K562 (cell line): ENCODE data around the gene NDUFS6. TPM values are rescaled to one million over a fixed set of nuclear protein-coding genes. Genes with fewer than 3 reads are reported as not detected.

Experiments used
- ATAC-seq: fragments of 200-7000 bp; cut with Tn5 transposase; 3 replicates; pipeline ENCODE4 v1.9.1; 2020; ENCODE audit warnings: moderate library complexity
- BruUV-seq: library from RNA; stranded (reverse); fragments of 400-500 nt; replicated peaks from 2 replicates; lab custom pipeline; 2021; lab: Mats Ljungman, UMichigan
- CTCF ChIA-PET: fragments of 300-600 bp; formaldehyde crosslinking; extraction: SDS; loops from one replicate; lab custom pipeline; 2021; ENCODE audit warnings: low intra/inter-chr PET ratio; lab: Yijun Ruan, JAX
- POLR2A ChIA-PET: fragments of 300-600, 350-650 bp; sonication (Branson Sonifier 250); formaldehyde crosslinking; extraction: SDS; loops from one replicate; lab custom pipeline; 2021; ENCODE audit warnings: antibody characterized with exemption, inconsistent platforms; lab: Yijun Ruan, JAX
- DNase-seq, 4 experiments: peaks; one replicate each; pipeline versions ENCODE4 v3.0.0 to v3.0.0-alpha.2; 2011 to 2018; ENCODE audit warnings: low spot score in 3 of 4, mixed read lengths in 3 of 4; ENCODE audit errors: extremely low read depth in 1 of 4
- FAIRE-seq: peaks from 2 replicates; lab custom pipeline; 2011; peaks lifted over from hg19 to GRCh38; lab: Jason Lieb, UNC
- H2AFZ ChIP-seq: 2 replicates; pipeline ENCODE4 v1.6.0; 2011; ENCODE audit warnings: low read depth, low read length, control low read depth, inconsistent platforms
- H3K27ac ChIP-seq: fragments of 200-600 bp; 3 replicates; pipeline ENCODE4 v1.8.0; 2011; ENCODE audit warnings: low read depth, mild to moderate bottlenecking, control low read depth, inconsistent platforms, low read length, moderate library complexity, mixed read lengths; ENCODE audit errors: extremely low read depth
- H3K27me3 ChIP-seq, 2 experiments: fragments of 300-600 bp in 1 of 2; 2 replicates in 1 of 2; 3 replicates in 1 of 2; pipeline versions ENCODE4 v1.6.0 to v1.8.0; 2011; ENCODE audit warnings: inconsistent platforms in 2 of 2, low read length in 2 of 2, mild to moderate bottlenecking in 1 of 2, mixed read lengths in 1 of 2, moderate library complexity in 1 of 2; ENCODE audit not compliant: control insufficient read depth in 2 of 2, insufficient read depth in 2 of 2
- H3K36me3 ChIP-seq: fragments of 300-600 bp; 3 replicates; pipeline ENCODE4 v1.8.0; 2011; ENCODE audit warnings: mild to moderate bottlenecking, low read length, inconsistent platforms; ENCODE audit not compliant: control insufficient read depth, insufficient read depth
- H3K4me1 ChIP-seq, 2 experiments: fragments of 200-600 bp in 1 of 2; replicated peaks in 1 of 2; 2 replicates in 1 of 2; 3 replicates in 1 of 2; pipeline versions ENCODE4 v1.5.1 to v1.8.0; 2011; ENCODE audit warnings: inconsistent platforms in 2 of 2, low read length in 2 of 2, mild to moderate bottlenecking in 1 of 2, mixed read lengths in 1 of 2, moderate library complexity in 1 of 2; ENCODE audit not compliant: control insufficient read depth in 2 of 2, insufficient read depth in 2 of 2
- H3K4me2 ChIP-seq: 2 replicates; pipeline ENCODE4 v1.6.1; 2011; ENCODE audit warnings: low read length, control low read depth, inconsistent platforms, mixed read lengths; ENCODE audit not compliant: insufficient read depth
- H3K4me3 ChIP-seq: fragments of 200-600 bp; sonication (generic), shearing (Covaris generic); 2 replicates; pipeline ENCODE4 v1.5.1; 2016; ENCODE audit warnings: control low read depth, inconsistent platforms
- H3K79me2 ChIP-seq: fragments of 200-600 bp; 3 replicates; pipeline ENCODE4 v1.8.0; 2011; ENCODE audit warnings: low read length, inconsistent platforms; ENCODE audit not compliant: control insufficient read depth, insufficient read depth
- H3K9ac ChIP-seq, 2 experiments: 2 replicates each; pipeline versions ENCODE4 v1.6.0 to v1.6.1; 2011; ENCODE audit warnings: low read depth in 2 of 2, low read length in 2 of 2, control low read depth in 1 of 2, inconsistent platforms in 1 of 2, mild to moderate bottlenecking in 1 of 2, mixed read lengths in 1 of 2; ENCODE audit not compliant: insufficient read depth in 1 of 2
- H3K9me1 ChIP-seq: one replicate; pipeline ENCODE4 v1.6.0; 2011; ENCODE audit warnings: inconsistent platforms, mild to moderate bottlenecking, low read length, moderate library complexity; ENCODE audit not compliant: control insufficient read depth, insufficient read depth
- H3K9me3 ChIP-seq: replicated peaks from 2 replicates; pipeline ENCODE4 v1.5.1; 2011; ENCODE audit warnings: low read depth, low read length, inconsistent platforms; ENCODE audit not compliant: control insufficient read depth, insufficient read depth
- H4K20me1 ChIP-seq: replicated peaks from 2 replicates; pipeline ENCODE4 v1.6.1; 2011; ENCODE audit warnings: low read length, inconsistent platforms, mixed read lengths; ENCODE audit not compliant: control insufficient read depth, insufficient read depth
- CREB1 ChIP-seq, 2 experiments: sonication (generic) in 1 of 2; formaldehyde crosslinking in 1 of 2; IDR thresholded peaks; 2 replicates each; pipeline versions ENCODE4 v1.6.1 to v1.8.0; 2012 to 2022; ENCODE audit warnings: inconsistent platforms in 1 of 2, mild to moderate bottlenecking in 1 of 2, missing genetic modification reagents in 1 of 2, moderate library complexity in 1 of 2
- E2F4 ChIP-seq: sonication (generic); formaldehyde crosslinking; IDR thresholded peaks from 2 replicates; pipeline ENCODE4 v1.8.0; 2022; ENCODE audit warnings: mild to moderate bottlenecking, low read depth, missing genetic modification reagents
- GATAD2A ChIP-seq: fragments of 450-650 bp; IDR thresholded peaks from 2 replicates; pipeline ENCODE4 v1.6.1; 2017
- GATAD2B ChIP-seq: fragments of 450-650 bp; IDR thresholded peaks from 2 replicates; pipeline ENCODE4 v1.6.1; 2017; ENCODE audit warnings: mild to moderate bottlenecking, borderline replicate concordance
- HDAC3 ChIP-seq: fragments of 450-650 bp; IDR thresholded peaks from 2 replicates; pipeline ENCODE4 v1.6.1; 2018; ENCODE audit warnings: borderline replicate concordance, mild to moderate bottlenecking, moderate library complexity; ENCODE audit not compliant: partially characterized antibody
- MECOM ChIP-seq: fragments of 250-450 bp; sonication (Bioruptor Pico); IDR thresholded peaks from 2 replicates; pipeline ENCODE4 v1.8.0; 2022; ENCODE audit warnings: inconsistent platforms
- MTA3 ChIP-seq: fragments of 450-650 bp; formaldehyde crosslinking; IDR thresholded peaks from 2 replicates; pipeline ENCODE4 v1.6.1; 2017; ENCODE audit warnings: mild to moderate bottlenecking, borderline replicate concordance
- NELFE ChIP-seq: IDR thresholded peaks from 2 replicates; pipeline ENCODE4 v1.6.1; 2011; ENCODE audit warnings: mild to moderate bottlenecking; ENCODE audit not compliant: insufficient read depth, insufficient read length
- POLR2H ChIP-seq: IDR thresholded peaks from 2 replicates; pipeline ENCODE4 v1.6.1; 2016; ENCODE audit warnings: missing genetic modification characterization, low read depth, mild to moderate bottlenecking, control low read depth, missing compliant biosample characterization, moderate library complexity
- SFPQ ChIP-seq: fragments of 200-400 bp; formaldehyde crosslinking; IDR thresholded peaks from 2 replicates; pipeline ENCODE4 v1.6.1; 2017; ENCODE audit warnings: mild to moderate bottlenecking, low read depth, low read length, moderate library complexity
- SIX5 ChIP-seq, 2 experiments: IDR thresholded peaks; 2 replicates each; pipeline ENCODE4 v1.6.1; 2011; ENCODE audit warnings: low read length in 2 of 2, borderline replicate concordance in 1 of 2, low read depth in 1 of 2, mild to moderate bottlenecking in 1 of 2, moderate library complexity in 1 of 2; ENCODE audit not compliant: insufficient read depth in 1 of 2
- SRSF3 ChIP-seq: fragments of 200-400 bp; formaldehyde crosslinking; IDR thresholded peaks from 2 replicates; pipeline ENCODE4 v1.6.1; 2016; ENCODE audit warnings: mild to moderate bottlenecking, low read length, moderate library complexity; ENCODE audit not compliant: insufficient read depth
- TEAD1 ChIP-seq, 2 experiments: fragments of 450-650 bp in 1 of 2; sonication (generic) in 1 of 2; formaldehyde crosslinking; IDR thresholded peaks; 2 replicates each; pipeline versions ENCODE4 v1.4.0 to v1.8.0; 2020 to 2022; ENCODE audit warnings: mild to moderate bottlenecking in 2 of 2, missing genetic modification reagents in 1 of 2
- TEAD2 ChIP-seq: fragments of 450-650 bp; IDR thresholded peaks from 2 replicates; pipeline ENCODE4 v1.6.1; 2016; ENCODE audit warnings: missing genetic modification characterization, control low read depth, missing compliant biosample characterization
- ZNF316 ChIP-seq: fragments of 450-650 bp; IDR thresholded peaks from 2 replicates; pipeline ENCODE4 v1.6.1; 2016
- ZNF740 ChIP-seq, 3 experiments: fragments of 200-800 bp in 1 of 3; sonication (Bioruptor generic) in 1 of 3; sonication (generic) in 1 of 3; formaldehyde crosslinking in 1 of 3; IDR thresholded peaks; 2 replicates each; pipeline versions ENCODE4 v1.6.1 to v1.8.0; 2016 to 2022; ENCODE audit warnings: mild to moderate bottlenecking in 2 of 3, missing compliant biosample characterization in 2 of 3, missing genetic modification characterization in 2 of 3, missing genetic modification reagents in 1 of 3
- WGBS: fragments of 100-300 bp; shearing (Covaris generic); methylation state at CpG from one replicate; pipeline ENCODE4 v1.1.6; 2016; ENCODE audit warnings: low coverage, mixed read lengths; ENCODE audit not compliant: insufficient coverage; ENCODE audit errors: missing lambda C conversion rate; 5-methylcytosine and 5-hydroxymethylcytosine counted together
- in situ Hi-C: fragments of 300-500 bp; cut with MboI; formaldehyde crosslinking; loops from 4 replicates; pipeline ENCODE4 v1.15.0; 2018; ENCODE audit warnings: inconsistent platforms, mixed read lengths
- intact Hi-C: fragments of 100-400 bp; cut with micrococcal nuclease; formaldehyde crosslinking; loops from 2 replicates; pipeline ENCODE4 v1.14.2; 2022
- polyA plus RNA-seq, 8 experiments: library from polyadenylated mRNA; depleted of rRNA in 4 of 8; stranded (reverse) in 5 of 8; unstranded in 3 of 8; fragments of >200 nt; fragmentation: Nextera tagmentation in 2 of 8; fragmentation: Illumina TruSeq in 1 of 8; extraction: Ambion mirVana in 2 of 8; extraction: Trizol in 1 of 8; gene quantifications; 2 replicates each; pipeline versions ENCODE4 v1.2.1 to v1.2.3, GENCODE V29; 2011 to 2014; ENCODE audit warnings: inconsistent platforms in 1 of 8, missing spikeins in 1 of 8
- total RNA-seq, 7 experiments: library from RNA; depleted of rRNA in 6 of 7; stranded (reverse); fragments of >200 nt in 6 of 7; fragmentation: Illumina TruSeq in 2 of 7; extraction: Trizol in 2 of 7; gene quantifications; 2 replicates each; pipeline versions ENCODE4 v1.2.1 to v1.2.3, GENCODE V29; 2011 to 2021; ENCODE audit warnings: low replicate concordance in 1 of 7

NDUFS6 gene
- total and polyA plus RNA-seq, 9 of the 15 experiments (the other 6 are each of a cell fraction or from before 2014, with no cell fraction given), result 36.1 to 291 (median 77.0) TPM

GRCh38 chr5:1852324-1852947, 51.2 kb downstream of the NDUFS6 start (continued):
- TF ChIP-seq ZNF316 (no peak), GATAD2A (no peak), TEAD1 (CRISPR knock-in tag; IDR thresholded peaks at IDR 0.05) (no peak), SFPQ (no peak), GATAD2B (no peak), MECOM (CRISPR knock-in tag) (no peak)
- TF ChIP-seq, all 486 proteins: peak for 0

- H3K4me1 ChIP-seq, result peaks cover 0 to 3% of the 10 kb centered on the region in 2 experiments; a peak in 1 of 5 replicates
- POLR2A ChIA-PET, result no interaction called here
- peaks cover 18% of the 10 kb centered on the region for H4K20me1 ChIP-seq
- peaks cover 55 to 76% of the 10 kb centered on the region in 2 experiments for H3K27me3 ChIP-seq
- in situ Hi-C loops (no loop called here), intact Hi-C loops (no loop called here)
- H2AFZ ChIP-seq, result no peak overlapping the region
- H3K79me2 ChIP-seq, result no peaks in the 10 kb centered on the region
- WGBS, result 2% methylated on average over 8 of the region's 8 CpGs
- H3K27ac ChIP-seq, result no peak overlapping the region
- H3K4me2 ChIP-seq, result no peak overlapping the region
- H3K36me3 ChIP-seq, result no peaks in the 10 kb centered on the region
- H3K9me3 ChIP-seq, result peaks cover 2% of the 10 kb centered on the region
- no peaks in the 10 kb centered on the region for H3K9me1 ChIP-seq
- DNase-seq (no peak), ATAC-seq (no peak), FAIRE-seq (no peak)
- no peak overlapping the region for H3K4me3 ChIP-seq
- BruUV-seq, result no TSS peak
- CTCF ChIA-PET, result no interaction called here
- no peak overlapping the region for H3K9ac ChIP-seq
- TF ChIP-seq MTA3 (no peak), E2F4 (CRISPR knock-in tag) (no peak), HDAC3 (no peak), CREB1 (IDR thresholded peaks at IDR 0.05) (no peak), CREB1 (CRISPR knock-in tag; IDR thresholded peaks at IDR 0.05) (no peak), SRSF3 (no peak), TEAD2 (tag) (no peak), NELFE (no peak), SIX5 (IDR thresholded peaks at IDR 0.05; ENCODE audit: borderline replicate concordance in 1 of 2, insufficient read depth in 1 of 2, low read depth in 1 of 2, low read length in 2 of 2) (no peak), POLR2H (tag) (no peak), ZNF740 (CRISPR knock-in tag; IDR thresholded peaks at IDR 0.05) (no peak), ZNF740 (tag; IDR thresholded peaks at IDR 0.05) (no peak)
Measured at GRCh38 chr5:1853531-1853930, 52.3 kb downstream of the NDUFS6 start.
